ENCODE measurements around the gene TGFB3.

Gene TGFB3

GRCh38 chr14:75985618-75986438, 4.0 kb upstream of the TGFB3 start, which contains the start of gene IFT43:
IFT43 (plus strand) TSS chr14:75985763; CDS start chr14:75985787, 24 bp downstream.
- peak; percentile 86 for DNase-seq

- no peak for DNase-seq
Observed at GRCh38 chr14:75984674-75985073, 2.9 kb upstream of the TGFB3 start.

- DNase-seq: no peak
Observed at GRCh38 chr14:75983019-75983358, 1.2 kb upstream of the TGFB3 start.

GRCh38 chr14:75982266-75983018, 647 bp upstream of the TGFB3 start:
- DNase-seq: peak; percentile 75

GRCh38 chr14:75980856-75981255, 939 bp downstream of the TGFB3 start:
- no peak for DNase-seq

GRCh38 chr14:75979648-75980565, 1.9 kb downstream of the TGFB3 start:
- no peak for DNase-seq

- DNase-seq: no peak
Observed at GRCh38 chr14:75979071-75979571, 2.7 kb downstream of the TGFB3 start.

- peak; percentile 10 for DNase-seq
Observed at GRCh38 chr14:75978249-75978731, 3.5 kb downstream of the TGFB3 start.

GRCh38 chr14:75977582-75977943, 4.2 kb downstream of the TGFB3 start:
- no peak for DNase-seq

GRCh38 chr14:75976826-75977581, 4.8 kb downstream of the TGFB3 start:
- DNase-seq: no peak

- no peak for DNase-seq
Observed at GRCh38 chr14:75972801-75973421, 8.9 kb downstream of the TGFB3 start.

- no peak for DNase-seq
Observed at GRCh38 chr14:75971509-75971908, 10.3 kb downstream of the TGFB3 start.

GRCh38 chr14:75970989-75971388, 10.8 kb downstream of the TGFB3 start:
- DNase-seq: no peak

- DNase-seq: no peak
Observed at GRCh38 chr14:75969891-75970290, 11.9 kb downstream of the TGFB3 start.

GRCh38 chr14:75969126-75969525, 12.7 kb downstream of the TGFB3 start:
- DNase-seq: no peak

GRCh38 chr14:75968456-75968855, 13.3 kb downstream of the TGFB3 start:
- DNase-seq: no peak

- no peak for DNase-seq
Observed at GRCh38 chr14:75967866-75968265, 13.9 kb downstream of the TGFB3 start.

GRCh38 chr14:75961662-75962061, 20.1 kb downstream of the TGFB3 start:
- no peak for DNase-seq

- DNase-seq: no peak
Observed at GRCh38 chr14:75960231-75960630, 21.6 kb downstream of the TGFB3 start.

- DNase-seq: no peak
Observed at GRCh38 chr14:75959031-75959430, 22.8 kb downstream of the TGFB3 start.

- no peak for DNase-seq
Observed at GRCh38 chr14:75952489-75952888, 29.3 kb downstream of the TGFB3 start.

Data from central memory CD4-positive, alpha-beta T cell (primary cell).